ENCODE results near the gene NR2E3.

Gene NR2E3

GRCh38 chr15:71786673-71787072 is 23.7 kb upstream of the NR2E3 start:
- H3K4me1 ChIP-seq (ENCODE audit: low read length), result peaks cover 20% of the 10 kb centered on the region
- no peak overlapping the region for H3K9ac ChIP-seq (ENCODE audit: low read length)
- no peak overlapping the region for H3K4me3 ChIP-seq (ENCODE audit: low read length)
- no peaks in the 10 kb centered on the region for H3K36me3 ChIP-seq (replicated peaks; ENCODE audit: low read depth, low read length)
- peaks cover 16% of the 10 kb centered on the region; the same call in 1 of the 2 replicates for H3K27me3 ChIP-seq (ENCODE audit: low read depth, low read length)
- TF ChIP-seq EZH2phosphoT487 (IDR thresholded peaks at IDR 0.05; ENCODE audit: low read depth), result no peak
- no peak for TF ChIP-seq CTCF (IDR thresholded peaks at IDR 0.05; ENCODE audit: low read depth, low read length)
- H3K9me3 ChIP-seq (ENCODE audit: insufficient read depth, low read length), result no peaks in the 10 kb centered on the region
- H3K27ac ChIP-seq (ENCODE audit: low read length), result no peak overlapping the region
- no peak overlapping the region for H3K4me2 ChIP-seq (ENCODE audit: low read length)
- no peaks in the 10 kb centered on the region for H4K20me1 ChIP-seq (ENCODE audit: insufficient read depth, low read length)
- H2AFZ ChIP-seq (ENCODE audit: low read depth, low read length), result no peak overlapping the region
- H3K79me2 ChIP-seq (ENCODE audit: low read length), result no peaks in the 10 kb centered on the region

GRCh38 chr15:71788646-71789579 is 21.4 kb upstream of the NR2E3 start:
- H3K4me3 ChIP-seq (ENCODE audit: low read length), result no peak overlapping the region
- H3K79me2 ChIP-seq (ENCODE audit: low read length), result no peaks in the 10 kb centered on the region
- H3K4me1 ChIP-seq (ENCODE audit: low read length), result peaks cover 8% of the 10 kb centered on the region; the same call in 1 of the 2 replicates
- no peaks in the 10 kb centered on the region for H3K9me3 ChIP-seq (ENCODE audit: insufficient read depth, low read length)
- H3K36me3 ChIP-seq (replicated peaks; ENCODE audit: low read depth, low read length), result no peaks in the 10 kb centered on the region
- H3K27me3 ChIP-seq (ENCODE audit: low read depth, low read length), result peaks cover 16% of the 10 kb centered on the region; the same call in 1 of the 2 replicates
- TF ChIP-seq CTCF (IDR thresholded peaks at IDR 0.05; ENCODE audit: low read depth, low read length), result no peak
- no peak for TF ChIP-seq EZH2phosphoT487 (IDR thresholded peaks at IDR 0.05; ENCODE audit: low read depth)
- H3K27ac ChIP-seq (ENCODE audit: low read length), result no peak overlapping the region
- H3K4me2 ChIP-seq (ENCODE audit: low read length), result no peak overlapping the region
- no peak overlapping the region for H3K9ac ChIP-seq (ENCODE audit: low read length)
- no peak overlapping the region for H2AFZ ChIP-seq (ENCODE audit: low read depth, low read length)
- H4K20me1 ChIP-seq (ENCODE audit: insufficient read depth, low read length), result no peaks in the 10 kb centered on the region

- H3K4me3 ChIP-seq (ENCODE audit: low read length), result no peak overlapping the region
- no peak overlapping the region for H3K9ac ChIP-seq (ENCODE audit: low read length)
- H3K27ac ChIP-seq (ENCODE audit: low read length), result no peak overlapping the region
- TF ChIP-seq CTCF (IDR thresholded peaks at IDR 0.05; ENCODE audit: low read depth, low read length), result no peak
- no peak for TF ChIP-seq EZH2phosphoT487 (IDR thresholded peaks at IDR 0.05; ENCODE audit: low read depth)
- H3K4me1 ChIP-seq (ENCODE audit: low read length), result peaks cover 8% of the 10 kb centered on the region; the same call in 1 of the 2 replicates
- no peak overlapping the region for H3K4me2 ChIP-seq (ENCODE audit: low read length)
- no peaks in the 10 kb centered on the region for H4K20me1 ChIP-seq (ENCODE audit: insufficient read depth, low read length)
- no peak overlapping the region for H2AFZ ChIP-seq (ENCODE audit: low read depth, low read length)
- H3K9me3 ChIP-seq (ENCODE audit: insufficient read depth, low read length), result no peaks in the 10 kb centered on the region
- H3K36me3 ChIP-seq (replicated peaks; ENCODE audit: low read depth, low read length), result no peaks in the 10 kb centered on the region
- no peaks in the 10 kb centered on the region for H3K79me2 ChIP-seq (ENCODE audit: low read length)
- H3K27me3 ChIP-seq (ENCODE audit: low read depth, low read length), result peaks cover 16% of the 10 kb centered on the region; the same call in 1 of the 2 replicates
Measured at GRCh38 chr15:71789616-71790015, 20.7 kb upstream of the NR2E3 start.

- H3K27ac ChIP-seq (ENCODE audit: low read length), result no peak overlapping the region
- TF ChIP-seq CTCF (IDR thresholded peaks at IDR 0.05; ENCODE audit: low read depth, low read length) (no peak), EZH2phosphoT487 (IDR thresholded peaks at IDR 0.05; ENCODE audit: low read depth) (no peak)
- H3K9ac ChIP-seq (ENCODE audit: low read length), result no peak overlapping the region
Measured at GRCh38 chr15:71790081-71790480, 20.3 kb upstream of the NR2E3 start.

More at GRCh38 chr15:71790081-71790480, 20.3 kb upstream of the NR2E3 start:
- no peaks in the 10 kb centered on the region for H3K79me2 ChIP-seq (ENCODE audit: low read length)
- H3K4me2 ChIP-seq (ENCODE audit: low read length), result no peak overlapping the region
- no peaks in the 10 kb centered on the region for H3K36me3 ChIP-seq (replicated peaks; ENCODE audit: low read depth, low read length)
- H3K4me1 ChIP-seq (ENCODE audit: low read length), result peaks cover 8% of the 10 kb centered on the region; the same call in 1 of the 2 replicates
- no peaks in the 10 kb centered on the region for H4K20me1 ChIP-seq (ENCODE audit: insufficient read depth, low read length)
- no peak overlapping the region for H2AFZ ChIP-seq (ENCODE audit: low read depth, low read length)
- H3K9me3 ChIP-seq (ENCODE audit: insufficient read depth, low read length), result no peaks in the 10 kb centered on the region
- H3K27me3 ChIP-seq (ENCODE audit: low read depth, low read length), result peaks cover 16% of the 10 kb centered on the region; the same call in 1 of the 2 replicates
- no peak overlapping the region for H3K4me3 ChIP-seq (ENCODE audit: low read length)
